ENCODE results near the gene ADAM15. TPM values are rescaled to one million over a fixed set of nuclear protein-coding genes. Genes with fewer than 3 reads are reported as not detected.

ADAM15 gene
- 15.7 and 44.9 TPM in 2 replicates for total RNA-seq (ENCODE audit: low replicate concordance)

GRCh38 chr1:155050560-155051341 lies at the start of gene ADAM15:
TSS of gene ADAM15 (plus strand) at chr1:155051316. CDS start at chr1:155051387, 71 bp downstream.
- Histone ChIP-seq H3K36me3 (no peaks in the 10 kb centered on the region), H3F3A (ENCODE audit: low read depth) (peaks cover 25% of the 10 kb centered on the region), H3K27ac (no peak within 1 kb of the TSS), H3K4me1 (peaks cover 16% of the 10 kb centered on the region), H3K9me3 (ENCODE audit: low read depth) (no peaks in the 10 kb centered on the region), H3K4me2 (peak within 1 kb of the TSS; percentile 89), H3K9ac (no peak within 1 kb of the TSS), H3K79me2 (ENCODE audit: low read depth) (no peaks in the 10 kb centered on the region), H2AFZ (replicated peaks) (peak within 1 kb of the TSS; percentile 86), H3K27me3 (peaks cover 20% of the 10 kb centered on the region), H3K4me3 (peak within 1 kb of the TSS; percentile 72), H4K20me1 (ENCODE audit: low read depth) (peaks cover 16% of the 10 kb centered on the region)
- peak within 1 kb of the TSS; percentile 94 for H3K27ac Mint-ChIP-seq
- TF ChIP-seq EZH2phosphoT487 (IDR thresholded peaks at IDR 0.05), result peak; percentile 30
- TF ChIP-seq CTCF (IDR thresholded peaks at IDR 0.05), result peak; percentile 92
- no peak for TF ChIP-seq EZH2 (IDR thresholded peaks at IDR 0.05)
- peaks cover 44% of the 10 kb centered on the region for H3K4me1 Mint-ChIP-seq
- H3K4me3 Mint-ChIP-seq, result peak within 1 kb of the TSS; percentile 90
- peak; percentile 95 for DNase-seq (ENCODE audit: low spot score)
- peaks cover 9% of the 10 kb centered on the region for H3K27me3 Mint-ChIP-seq (ENCODE audit: insufficient read depth, low read depth)
- H3K36me3 Mint-ChIP-seq, result no peaks in the 10 kb centered on the region
- H3K9me3 Mint-ChIP-seq, result no peaks in the 10 kb centered on the region

GRCh38 chr1:155001425-155001674 lies 49.8 kb upstream of the ADAM15 start:
- Histone ChIP-seq H3K4me3 (peak overlapping the region; percentile 72), H2AFZ (replicated peaks) (no peak overlapping the region), H3F3A (ENCODE audit: low read depth) (peaks cover 43% of the 10 kb centered on the region), H3K9ac (no peak overlapping the region), H3K9me3 (ENCODE audit: low read depth) (no peaks in the 10 kb centered on the region), H3K36me3 (no peaks in the 10 kb centered on the region), H3K27me3 (no peaks in the 10 kb centered on the region), H3K27ac (no peak overlapping the region), H4K20me1 (ENCODE audit: low read depth) (no peaks in the 10 kb centered on the region), H3K79me2 (ENCODE audit: low read depth) (peaks cover 30% of the 10 kb centered on the region), H3K4me2 (peak overlapping the region; percentile 82), H3K4me1 (peaks cover 20% of the 10 kb centered on the region)
- Mint-ChIP-seq H3K36me3 (no peaks in the 10 kb centered on the region), H3K4me3 (peak overlapping the region; percentile 89), H3K4me1 (peaks cover 28% of the 10 kb centered on the region), H3K9me3 (peaks cover 2% of the 10 kb centered on the region), H3K27ac (peak overlapping the region; percentile 60), H3K27me3 (ENCODE audit: insufficient read depth, low read depth) (peaks cover 3% of the 10 kb centered on the region)
- TF ChIP-seq EZH2 (IDR thresholded peaks at IDR 0.05) (no peak), EZH2phosphoT487 (IDR thresholded peaks at IDR 0.05) (no peak), CTCF (IDR thresholded peaks at IDR 0.05) (no peak)
- no peak for DNase-seq (ENCODE audit: low spot score)

GRCh38 chr1:155001675-155002463 lies 49.2 kb upstream of the ADAM15 start:
- H4K20me1 ChIP-seq (ENCODE audit: low read depth), result no peaks in the 10 kb centered on the region
- H3K27ac ChIP-seq, result no peak overlapping the region
- H3K9me3 Mint-ChIP-seq, result peaks cover 2% of the 10 kb centered on the region
- H3K27me3 Mint-ChIP-seq (ENCODE audit: insufficient read depth, low read depth), result peaks cover 3% of the 10 kb centered on the region
- DNase-seq (ENCODE audit: low spot score), result peak; percentile 99
- H3K4me3 ChIP-seq, result peak overlapping the region; percentile 72
- peaks cover 43% of the 10 kb centered on the region for H3F3A ChIP-seq (ENCODE audit: low read depth)
- H2AFZ ChIP-seq (replicated peaks), result no peak overlapping the region
- H3K4me2 ChIP-seq, result peak overlapping the region; percentile 98
- no peaks in the 10 kb centered on the region for H3K9me3 ChIP-seq (ENCODE audit: low read depth)
- H3K36me3 ChIP-seq, result no peaks in the 10 kb centered on the region
- no peak overlapping the region for H3K9ac ChIP-seq
- H3K4me1 ChIP-seq, result peaks cover 20% of the 10 kb centered on the region
- peak; percentile 65 for TF ChIP-seq CTCF (IDR thresholded peaks at IDR 0.05)
- TF ChIP-seq EZH2phosphoT487 (IDR thresholded peaks at IDR 0.05), result no peak
- TF ChIP-seq EZH2 (IDR thresholded peaks at IDR 0.05), result no peak
- H3K79me2 ChIP-seq (ENCODE audit: low read depth), result peaks cover 35% of the 10 kb centered on the region
- H3K36me3 Mint-ChIP-seq, result no peaks in the 10 kb centered on the region
- H3K4me1 Mint-ChIP-seq, result peaks cover 28% of the 10 kb centered on the region
- peak overlapping the region; percentile 89 for H3K4me3 Mint-ChIP-seq
- no peak overlapping the region for H3K27ac Mint-ChIP-seq
- no peaks in the 10 kb centered on the region for H3K27me3 ChIP-seq

Data from neural progenitor cell (in vitro differentiated cells).